GM12891 (cell line): ENCODE data around the gene KCND2.
A peak's percentile ranks its signal among the peaks of the same experiment; 100 is the strongest.

ENCODE experiments used
- DNase-seq: peaks from one replicate; pipeline ENCODE4 v3.0.0; 2011; ENCODE audit warnings: low spot score; ENCODE audit not compliant: insufficient read length
- FAIRE-seq: peaks from 2 replicates; lab custom pipeline; 2011; peaks lifted over from hg19 to GRCh38; lab: Jason Lieb, UNC
- PAX5 ChIP-seq: IDR thresholded peaks from 2 replicates; pipeline ENCODE4 v1.6.1; 2011; ENCODE audit warnings: low read length, moderate library complexity, mild to moderate bottlenecking; ENCODE audit not compliant: insufficient read depth, severe bottlenecking
- POLR2A ChIP-seq: IDR thresholded peaks from 2 replicates; pipeline ENCODE4 v1.6.1; 2011; ENCODE audit warnings: low read depth, low read length, control low read depth
- POLR2AphosphoS5 ChIP-seq: IDR thresholded peaks from 2 replicates; pipeline ENCODE4 v1.6.1; 2011; ENCODE audit warnings: low read depth, low read length, control low read depth
- POU2F2 ChIP-seq: IDR thresholded peaks from 2 replicates; pipeline ENCODE4 v1.6.1; 2011; ENCODE audit warnings: low read depth, mild to moderate bottlenecking, control low read depth, low read length, moderate library complexity
- SPI1 ChIP-seq: IDR thresholded peaks from 2 replicates; pipeline ENCODE4 v1.6.1; 2011; ENCODE audit warnings: low read depth, low read length, control low read depth
- TAF1 ChIP-seq: IDR thresholded peaks from 2 replicates; pipeline ENCODE4 v1.6.1; 2011; ENCODE audit warnings: low read depth, low read length, control low read depth

KCND2 gene

GRCh38 chr7:120587243-120587642 lies 314.3 kb downstream of the KCND2 start:
- FAIRE-seq, result no peak
- DNase-seq, result no peak
- TF ChIP-seq TAF1, result no peak
- no peak for TF ChIP-seq SPI1
- TF ChIP-seq POLR2A, result no peak
- no peak for TF ChIP-seq POU2F2
- TF ChIP-seq POLR2AphosphoS5, result no peak
- no peak for TF ChIP-seq PAX5

- DNase-seq (no peak), FAIRE-seq (no peak)
- no peak for TF ChIP-seq POLR2A
- TF ChIP-seq TAF1, result no peak
- TF ChIP-seq PAX5, result no peak
- no peak for TF ChIP-seq POU2F2
- no peak for TF ChIP-seq SPI1
- no peak for TF ChIP-seq POLR2AphosphoS5
These were observed 315.4 kb downstream of the KCND2 start for GRCh38 chr7:120588416-120588815.

GRCh38 chr7:120588862-120589261 lies 315.9 kb downstream of the KCND2 start:
- TF ChIP-seq POLR2A (no peak), POU2F2 (no peak), TAF1 (no peak), POLR2AphosphoS5 (no peak), PAX5 (no peak), SPI1 (no peak)
- DNase-seq, result no peak
- no peak for FAIRE-seq

- DNase-seq (no peak), FAIRE-seq (no peak)
- TF ChIP-seq SPI1, result no peak
These were observed 327.6 kb downstream of the KCND2 start for GRCh38 chr7:120600607-120601006.

- DNase-seq, result no peak
- TF ChIP-seq TAF1, result no peak
- no peak for TF ChIP-seq POU2F2
- TF ChIP-seq POLR2A, result no peak
- no peak for TF ChIP-seq SPI1
- no peak for TF ChIP-seq POLR2AphosphoS5
- no peak for TF ChIP-seq PAX5
- no peak for FAIRE-seq
These were observed 330.4 kb downstream of the KCND2 start for GRCh38 chr7:120603366-120603765.

- DNase-seq, result no peak
- no peak for FAIRE-seq
- TF ChIP-seq POLR2A (no peak), POU2F2 (no peak), PAX5 (no peak), POLR2AphosphoS5 (no peak), TAF1 (no peak), SPI1 (no peak)
These were observed 336.3 kb downstream of the KCND2 start for GRCh38 chr7:120609136-120609753.

GRCh38 chr7:120611975-120612374 lies 339.0 kb downstream of the KCND2 start:
- peak; percentile 28 for FAIRE-seq
- TF ChIP-seq PAX5, result no peak
- TF ChIP-seq POU2F2, result no peak
- TF ChIP-seq SPI1, result no peak
- no peak for TF ChIP-seq POLR2AphosphoS5
- TF ChIP-seq POLR2A, result no peak
- TF ChIP-seq TAF1, result no peak
- no peak for DNase-seq

- TF ChIP-seq TAF1 (no peak), POU2F2 (no peak), SPI1 (peak; percentile 63)
- DNase-seq, result no peak
- no peak for FAIRE-seq
These were observed 342.7 kb downstream of the KCND2 start for GRCh38 chr7:120615703-120616102.

GRCh38 chr7:120617275-120617674 lies 344.3 kb downstream of the KCND2 start:
- DNase-seq (no peak), FAIRE-seq (no peak)
- TF ChIP-seq POU2F2 (no peak), TAF1 (no peak), POLR2A (no peak), PAX5 (no peak), POLR2AphosphoS5 (no peak), SPI1 (no peak)

GRCh38 chr7:120628251-120628650 lies 355.3 kb downstream of the KCND2 start:
- FAIRE-seq (peak; percentile 69), DNase-seq (no peak)
- TF ChIP-seq TAF1, result no peak
- no peak for TF ChIP-seq PAX5
- no peak for TF ChIP-seq SPI1
- no peak for TF ChIP-seq POU2F2
- no peak for TF ChIP-seq POLR2AphosphoS5
- no peak for TF ChIP-seq POLR2A
